ENCODE data around the gene LUC7L. TPM values are rescaled to one million over a fixed set of nuclear protein-coding genes. Genes with fewer than 3 reads are reported as not detected.
"Not testable (repeated sequence)": the region's sequence is repeated elsewhere in the genome, so short reads cannot be mapped to it uniquely, and the experiment has no call there.

LUC7L gene
- total RNA-seq, 2 experiments from 2014 or later: 60.0 to 65.3 TPM

DNA sequence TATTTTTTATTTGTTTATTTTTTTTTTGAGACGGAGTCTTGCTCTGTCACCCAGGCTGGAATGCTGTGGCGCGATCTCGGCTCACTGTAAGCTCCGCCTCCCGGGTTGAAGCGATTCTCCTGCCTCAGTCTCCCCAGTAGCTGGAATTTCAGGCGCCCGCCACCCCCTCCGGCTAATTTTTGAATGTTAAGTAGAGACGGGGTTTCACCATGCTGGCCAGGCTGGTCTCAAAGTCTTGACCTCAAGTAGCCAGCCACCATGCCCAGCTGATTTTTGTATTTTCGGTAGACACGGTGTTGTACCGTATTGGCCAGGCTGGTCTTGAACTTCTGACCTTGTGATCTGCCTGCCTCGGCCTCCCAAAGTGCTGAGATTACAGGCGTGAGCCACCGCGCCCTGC, 1.1 kb upstream of the LUC7L start:
- Mint-ChIP-seq H3K4me1 (peaks cover 39% of the 10 kb centered on the region), H3K36me3 (peaks cover 21% of the 10 kb centered on the region)
- H3K27me3 Mint-ChIP-seq; ATAC-seq; H3K9me3 Mint-ChIP-seq (ENCODE audit: low read depth); DNase-seq; H3K4me3 Mint-ChIP-seq; H3K27ac Mint-ChIP-seq: not testable (repeated sequence)
- CTCF ChIA-PET: interaction anchor here (1.3 to 2.9 kb wide), 3 partner anchors 93 to 133 kb away, joined by 3 to 12 read pairs (median 4); no protein-coding TSS in a partner anchor

DNA sequence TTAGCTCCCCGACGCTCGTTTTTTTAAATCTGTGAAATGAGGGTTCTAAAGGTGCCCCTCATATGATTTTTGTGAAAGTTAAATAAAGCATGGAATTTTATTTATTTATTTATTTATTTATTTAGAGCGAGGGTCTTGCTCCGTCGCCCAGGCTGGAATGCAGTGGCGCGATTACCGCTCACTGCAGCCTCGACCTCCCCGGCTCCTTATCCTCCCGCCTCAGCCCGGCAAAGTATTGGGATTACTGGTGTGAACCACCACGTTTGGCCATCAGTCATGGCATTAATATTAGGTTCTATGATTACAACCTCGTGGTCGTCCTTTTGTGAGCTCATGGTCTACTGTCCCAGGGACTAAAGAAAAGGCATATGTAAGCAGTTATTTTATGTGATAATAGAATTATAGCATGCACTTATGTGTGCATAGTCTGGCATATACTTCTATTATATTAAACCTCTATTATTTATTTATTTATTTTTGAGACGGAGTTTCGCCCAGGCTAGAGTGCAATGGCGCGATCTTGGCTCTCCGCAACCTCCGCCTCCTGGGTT, 557 bp upstream of the LUC7L start:
- H3K27ac Mint-ChIP-seq: peak overlapping the region; percentile 92
- peaks cover 23% of the 10 kb centered on the region for H3K36me3 Mint-ChIP-seq
- no peaks in the 10 kb centered on the region for H3K9me3 Mint-ChIP-seq (ENCODE audit: low read depth)
- H3K27me3 Mint-ChIP-seq: no peaks in the 10 kb centered on the region
- H3K4me1 Mint-ChIP-seq: peaks cover 35% of the 10 kb centered on the region
- DNase-seq: no peak
- CTCF ChIA-PET: interaction anchor here (0.7 to 2.9 kb wide), 6 partner anchors 25 to 133 kb away, joined by 3 to 12 read pairs (median 4); no protein-coding TSS in a partner anchor
- no peak for ATAC-seq
- peak overlapping the region; percentile 81 for H3K4me3 Mint-ChIP-seq

DNA sequence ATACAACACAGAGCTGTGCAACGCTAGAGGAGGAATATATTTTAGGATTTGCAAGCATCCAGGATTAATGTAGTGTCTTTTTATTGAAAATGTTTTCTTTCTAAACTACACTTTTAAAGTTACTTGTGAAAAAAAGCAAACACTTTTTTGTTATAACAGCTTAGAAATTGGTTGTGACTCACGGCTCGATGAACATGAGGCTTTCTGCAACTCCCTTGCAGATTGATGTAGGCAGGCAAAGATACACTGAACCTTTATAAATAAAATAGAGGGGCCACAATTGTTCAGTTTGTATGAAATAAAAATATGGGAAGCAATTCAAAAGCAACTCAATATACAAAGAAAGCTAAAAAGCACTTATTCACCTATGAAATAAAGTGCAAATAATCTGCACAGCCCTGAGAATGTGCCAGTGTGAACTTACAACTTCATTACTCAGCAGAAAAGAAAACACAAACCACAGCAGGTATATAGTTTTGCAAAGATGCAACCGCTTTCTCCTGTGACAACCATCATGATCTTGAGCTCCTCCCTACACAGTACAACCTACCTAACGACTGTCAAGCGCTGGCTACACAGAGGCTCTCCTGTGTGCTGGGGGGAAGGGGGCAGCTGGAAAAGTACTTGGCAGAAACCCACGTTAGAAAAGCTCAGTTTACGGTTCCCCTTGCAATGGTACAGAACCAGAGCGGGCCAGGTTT, 948 bp downstream of the LUC7L start:
- Mint-ChIP-seq H3K9me3 (ENCODE audit: low read depth) (no peaks in the 10 kb centered on the region), H3K27me3 (no peaks in the 10 kb centered on the region), H3K27ac (peak overlapping the region; percentile 92), H3K36me3 (peaks cover 24% of the 10 kb centered on the region), H3K4me1 (peaks cover 31% of the 10 kb centered on the region), H3K4me3 (peak overlapping the region; percentile 81)
- DNase-seq (peak; percentile 49), ATAC-seq (peak; percentile 25)
- CTCF ChIA-PET: interaction anchor here (1.0 to 2.9 kb wide), 7 partner anchors 18 to 173 kb away, joined by 3 to 12 read pairs (median 5); partner anchors contain the start of gene DECR2

DNA sequence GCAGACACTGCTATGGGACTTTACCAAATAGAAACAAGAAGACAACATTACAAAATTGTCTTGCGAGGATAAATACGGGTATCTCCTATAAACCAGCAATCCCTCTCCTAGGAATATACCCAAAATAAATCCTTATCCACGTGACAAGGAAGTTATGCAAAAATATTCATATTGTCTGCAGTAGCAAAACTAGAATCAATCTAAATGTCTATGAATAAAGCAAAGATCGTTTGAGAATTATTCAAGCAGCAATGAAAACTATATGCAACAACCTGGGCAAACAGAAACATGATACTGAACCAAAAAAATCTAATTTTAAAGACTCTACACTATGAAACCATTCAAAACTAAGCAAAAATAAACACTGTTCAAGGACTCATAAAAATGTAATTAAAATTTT, 9.2 kb downstream of the LUC7L start:
- Mint-ChIP-seq H3K9me3 (ENCODE audit: low read depth) (no peaks in the 10 kb centered on the region), H3K27ac (no peak overlapping the region), H3K27me3 (no peaks in the 10 kb centered on the region), H3K4me3 (no peak overlapping the region), H3K36me3 (peaks cover 27% of the 10 kb centered on the region), H3K4me1 (peaks cover 4% of the 10 kb centered on the region)
- no peak for DNase-seq
- no peak for ATAC-seq
- CTCF ChIA-PET: no interaction called here

DNA sequence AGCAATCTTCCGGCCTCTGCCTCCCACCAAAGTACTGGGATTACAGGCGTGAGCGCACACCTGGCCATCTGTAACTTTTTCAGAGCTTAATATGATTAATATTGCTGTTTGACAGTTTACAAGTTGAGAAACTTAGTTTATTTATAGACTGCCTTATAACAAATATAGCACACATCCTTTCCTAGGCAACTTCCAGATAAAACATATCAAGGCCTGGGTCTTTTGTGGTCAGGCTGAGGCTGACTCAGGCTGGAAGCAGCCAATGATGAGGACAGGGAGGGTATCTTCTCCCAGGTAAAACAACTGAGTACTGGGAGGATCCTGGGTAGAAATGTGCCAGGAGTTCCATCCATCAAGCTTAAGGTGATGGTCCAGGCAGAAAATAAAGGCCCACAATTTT, 16.2 kb downstream of the LUC7L start:
- CTCF ChIA-PET: no interaction called here
- Mint-ChIP-seq H3K9me3 (ENCODE audit: low read depth) (no peaks in the 10 kb centered on the region), H3K4me1 (no peaks in the 10 kb centered on the region), H3K27ac (no peak overlapping the region), H3K4me3 (no peak overlapping the region), H3K27me3 (no peaks in the 10 kb centered on the region), H3K36me3 (peaks cover 11% of the 10 kb centered on the region)
- ATAC-seq (no peak), DNase-seq (no peak)

DNA sequence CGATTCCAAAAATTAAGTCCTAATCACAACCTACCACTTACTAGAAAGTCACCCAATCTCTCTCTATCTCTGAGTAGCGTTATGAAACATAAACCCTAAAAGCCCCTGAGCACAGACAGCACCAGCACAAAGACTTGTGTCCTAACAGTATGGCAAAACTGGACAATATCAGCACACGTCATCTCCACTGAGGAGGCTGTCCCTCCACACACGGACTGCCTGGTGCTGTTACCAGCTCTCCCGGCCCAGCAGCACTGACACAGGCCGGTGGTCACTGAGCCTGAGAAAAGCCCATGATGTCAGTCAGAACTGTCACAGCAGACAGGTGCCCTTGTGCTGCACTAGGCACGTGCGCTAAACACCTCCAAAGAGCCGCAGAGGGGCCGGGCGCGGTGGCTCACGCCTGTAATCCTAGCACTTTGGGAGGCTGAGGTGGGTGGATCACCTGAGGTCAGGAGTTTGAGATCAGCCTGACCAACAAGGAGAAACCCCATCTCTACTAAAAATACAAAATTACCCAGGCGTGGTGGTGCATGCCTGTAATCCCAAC, 17.5 kb downstream of the LUC7L start:
- ATAC-seq, H3K4me3 Mint-ChIP-seq: not testable (repeated sequence)
- peaks cover 14% of the 10 kb centered on the region for H3K36me3 Mint-ChIP-seq

DNA sequence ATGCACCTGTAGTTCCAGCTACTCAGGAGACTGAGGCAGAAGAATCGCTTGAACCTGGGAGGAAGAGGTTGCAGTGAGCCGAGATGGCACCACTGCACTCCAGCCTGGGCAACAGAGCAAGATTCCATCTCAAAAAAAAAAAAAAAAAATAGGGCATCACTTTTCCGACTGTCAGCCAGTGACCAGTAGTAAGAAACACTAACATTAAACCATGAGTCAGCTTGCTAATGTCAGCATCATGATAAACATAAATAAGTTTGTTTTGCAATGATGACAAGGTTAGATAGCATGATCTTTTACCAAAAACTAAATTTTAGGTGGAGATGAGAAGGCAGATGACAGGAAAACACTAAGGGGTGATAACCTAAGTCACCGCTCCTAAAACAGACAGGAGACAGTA, 19.9 kb downstream of the LUC7L start:
- H3K4me1 Mint-ChIP-seq; H3K9me3 Mint-ChIP-seq (ENCODE audit: low read depth); H3K4me3 Mint-ChIP-seq; DNase-seq; ATAC-seq; H3K27me3 Mint-ChIP-seq; H3K27ac Mint-ChIP-seq: not testable (repeated sequence)
- H3K36me3 Mint-ChIP-seq: peaks cover 23% of the 10 kb centered on the region
- CTCF ChIA-PET: interaction anchor here (2.0 kb wide), 1 partner anchor 144 kb away, joined by 6 read pairs; no protein-coding TSS in a partner anchor

More for the DNA sequence above, 17.5 kb downstream of the LUC7L start:
- DNase-seq; CTCF ChIA-PET; H3K27me3 Mint-ChIP-seq; H3K9me3 Mint-ChIP-seq (ENCODE audit: low read depth); H3K4me1 Mint-ChIP-seq; H3K27ac Mint-ChIP-seq: not testable (repeated sequence)

DNA sequence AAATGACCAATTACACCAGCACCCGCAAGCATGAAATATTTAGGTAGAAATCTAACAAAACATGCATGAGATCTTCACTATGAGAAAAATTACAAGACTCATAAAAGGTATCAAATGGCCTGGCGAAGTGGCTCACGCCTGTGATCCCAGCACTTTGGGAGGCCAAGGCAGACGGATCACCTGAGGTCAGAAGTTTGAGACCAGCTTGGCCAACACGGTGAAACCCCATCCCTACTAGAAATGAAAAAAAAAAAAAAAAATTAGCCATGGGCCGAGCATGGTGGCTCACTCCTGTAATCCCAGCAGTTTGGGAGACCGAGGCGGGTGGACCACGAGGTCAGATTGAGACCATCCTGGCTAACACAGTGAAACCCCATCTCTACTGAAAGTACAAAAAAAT, 25.2 kb downstream of the LUC7L start:
- CTCF ChIA-PET: interaction anchor here (1.3 kb wide), 1 partner anchor 12 kb away, joined by 4 read pairs; no protein-coding TSS in a partner anchor
- DNase-seq; ATAC-seq; H3K4me1 Mint-ChIP-seq; H3K27ac Mint-ChIP-seq; H3K9me3 Mint-ChIP-seq (ENCODE audit: low read depth); H3K4me3 Mint-ChIP-seq; H3K27me3 Mint-ChIP-seq: not testable (repeated sequence)
- peaks cover 39% of the 10 kb centered on the region for H3K36me3 Mint-ChIP-seq

DNA sequence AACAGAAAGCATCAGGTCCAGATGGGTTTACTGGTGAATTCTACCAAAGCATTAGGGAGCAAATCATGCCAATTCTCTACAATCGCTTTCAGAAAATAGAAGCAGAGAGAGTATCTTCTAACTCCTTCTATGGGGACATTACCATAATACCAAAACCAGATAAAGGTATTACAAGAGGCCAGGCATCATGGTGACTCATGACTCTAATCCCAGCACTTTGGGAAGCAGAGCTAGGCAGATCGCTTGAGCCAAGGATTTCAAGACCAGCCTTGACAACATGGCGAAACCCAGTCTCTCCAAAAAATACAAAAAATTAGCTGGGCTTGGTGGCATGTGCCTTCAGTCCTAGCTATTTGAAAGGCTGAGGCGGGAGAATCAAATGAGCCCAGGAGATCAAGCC, 26.0 kb downstream of the LUC7L start:
- H3K9me3 Mint-ChIP-seq (ENCODE audit: low read depth): no peaks in the 10 kb centered on the region
- H3K4me3 Mint-ChIP-seq: no peak overlapping the region
- no peak overlapping the region for H3K27ac Mint-ChIP-seq
- CTCF ChIA-PET: no interaction called here
- H3K27me3 Mint-ChIP-seq: no peaks in the 10 kb centered on the region
- peaks cover 41% of the 10 kb centered on the region for H3K36me3 Mint-ChIP-seq
- no peak for DNase-seq
- peaks cover 8% of the 10 kb centered on the region for H3K4me1 Mint-ChIP-seq
- no peak for ATAC-seq

DNA sequence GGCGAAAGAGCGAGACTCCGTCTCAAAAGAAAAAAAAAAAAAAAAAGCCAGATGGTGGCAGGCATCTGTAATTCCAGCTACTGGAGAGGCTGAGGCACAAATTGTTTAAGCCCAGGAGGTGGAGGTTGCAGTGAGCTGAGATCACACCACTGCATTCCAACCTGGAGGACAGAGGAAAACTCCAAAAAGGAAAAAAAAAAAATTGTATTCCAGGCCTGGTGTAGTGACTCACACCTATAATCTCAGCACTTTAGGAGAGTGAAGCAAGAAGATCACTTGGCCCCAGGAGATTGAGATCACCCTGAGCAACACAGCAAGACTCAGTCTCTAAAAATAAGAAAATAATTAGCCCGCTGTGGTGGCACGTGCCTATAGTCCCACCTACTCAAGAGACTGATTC, 28.9 kb downstream of the LUC7L start:
- no peak overlapping the region for H3K4me3 Mint-ChIP-seq
- no peak for ATAC-seq
- no peak for DNase-seq
- H3K27ac Mint-ChIP-seq: no peak overlapping the region
- H3K9me3 Mint-ChIP-seq (ENCODE audit: low read depth): no peaks in the 10 kb centered on the region
- H3K4me1 Mint-ChIP-seq: no peaks in the 10 kb centered on the region
- CTCF ChIA-PET: no interaction called here
- peaks cover 34% of the 10 kb centered on the region for H3K36me3 Mint-ChIP-seq
- H3K27me3 Mint-ChIP-seq: no peaks in the 10 kb centered on the region

DNA sequence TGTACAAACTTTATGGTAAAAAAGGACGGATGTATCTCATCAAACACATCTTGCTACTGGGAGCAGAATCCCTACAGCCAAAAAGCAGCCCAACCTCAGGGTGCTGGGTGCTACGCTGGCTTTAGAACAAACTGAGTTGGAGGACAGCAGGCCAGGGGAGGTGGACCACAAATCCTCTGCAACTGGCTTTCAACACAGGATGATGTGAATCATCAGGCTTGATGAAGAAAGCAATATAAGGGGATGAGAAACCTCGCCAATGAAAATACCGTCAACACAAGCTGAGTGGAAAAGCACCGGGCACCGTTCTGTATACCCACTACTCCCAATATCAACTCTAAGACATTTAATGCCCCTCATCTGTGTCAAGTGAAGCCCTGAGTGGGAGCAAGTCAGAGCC, 34.7 kb downstream of the LUC7L start:
- ATAC-seq: no peak
- H3K27me3 Mint-ChIP-seq: no peaks in the 10 kb centered on the region
- H3K4me1 Mint-ChIP-seq: no peaks in the 10 kb centered on the region
- no peak for DNase-seq
- CTCF ChIA-PET: no interaction called here
- H3K9me3 Mint-ChIP-seq (ENCODE audit: low read depth): no peaks in the 10 kb centered on the region
- H3K36me3 Mint-ChIP-seq: peaks cover 32% of the 10 kb centered on the region
- no peak overlapping the region for H3K27ac Mint-ChIP-seq
- H3K4me3 Mint-ChIP-seq: no peak overlapping the region

DNA sequence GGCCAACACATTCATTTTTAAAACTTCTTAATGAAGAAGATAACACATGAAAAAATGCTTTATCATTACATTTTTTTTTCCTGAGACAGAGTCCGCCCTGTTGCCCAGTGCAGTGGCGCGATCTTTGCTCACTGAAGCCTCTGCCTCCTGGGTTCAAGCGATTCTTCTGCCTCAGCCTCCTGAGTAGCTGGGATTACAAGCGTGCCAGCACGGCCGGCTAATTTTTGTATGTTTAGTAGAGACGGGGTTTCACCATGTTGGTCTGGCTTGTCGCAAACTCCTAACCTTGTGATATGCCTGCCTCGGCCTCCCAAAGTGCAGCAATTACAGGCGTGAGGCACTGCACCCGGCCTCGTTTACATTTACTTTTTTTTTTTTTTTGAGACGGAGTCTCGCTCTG, 35.8 kb downstream of the LUC7L start:
- Mint-ChIP-seq H3K27me3 (no peaks in the 10 kb centered on the region), H3K36me3 (peaks cover 37% of the 10 kb centered on the region), H3K4me3 (no peak overlapping the region), H3K9me3 (ENCODE audit: low read depth) (no peaks in the 10 kb centered on the region), H3K27ac (no peak overlapping the region), H3K4me1 (peaks cover 3% of the 10 kb centered on the region)
- ATAC-seq (no peak), DNase-seq (no peak)
- CTCF ChIA-PET: interaction anchor here (0.7 to 2.5 kb wide), 4 partner anchors 12 to 169 kb away, joined by 3 to 8 read pairs (median 6); no protein-coding TSS in a partner anchor

DNA sequence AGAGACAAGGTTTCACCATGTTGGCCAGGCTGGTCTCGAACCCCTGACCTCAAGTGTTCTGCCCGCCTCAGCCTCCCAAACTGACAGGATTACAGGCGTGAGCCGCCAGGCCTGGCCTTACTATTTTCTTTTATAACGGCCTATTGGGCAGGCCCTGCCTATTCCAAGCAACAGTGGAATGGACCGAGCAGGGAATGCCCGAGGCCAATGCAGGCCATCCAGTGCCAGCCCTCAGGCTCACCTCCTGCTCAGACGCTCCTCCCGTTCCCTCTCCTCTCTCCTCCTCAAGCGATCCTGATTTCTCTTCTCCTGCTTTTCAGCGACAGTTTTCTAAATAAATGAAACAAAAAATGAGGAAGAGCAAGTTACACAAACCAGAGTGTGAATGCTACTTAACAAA, 36.6 kb downstream of the LUC7L start:
- Mint-ChIP-seq H3K27me3 (no peaks in the 10 kb centered on the region), H3K27ac (no peak overlapping the region), H3K4me3 (no peak overlapping the region), H3K4me1 (peaks cover 3% of the 10 kb centered on the region), H3K9me3 (ENCODE audit: low read depth) (no peaks in the 10 kb centered on the region), H3K36me3 (peaks cover 32% of the 10 kb centered on the region)
- ATAC-seq (no peak), DNase-seq (no peak)
- CTCF ChIA-PET: interaction anchor here (0.6 to 2.5 kb wide), 5 partner anchors 11 to 170 kb away, joined by 4 to 8 read pairs (median 6); no protein-coding TSS in a partner anchor

DNA sequence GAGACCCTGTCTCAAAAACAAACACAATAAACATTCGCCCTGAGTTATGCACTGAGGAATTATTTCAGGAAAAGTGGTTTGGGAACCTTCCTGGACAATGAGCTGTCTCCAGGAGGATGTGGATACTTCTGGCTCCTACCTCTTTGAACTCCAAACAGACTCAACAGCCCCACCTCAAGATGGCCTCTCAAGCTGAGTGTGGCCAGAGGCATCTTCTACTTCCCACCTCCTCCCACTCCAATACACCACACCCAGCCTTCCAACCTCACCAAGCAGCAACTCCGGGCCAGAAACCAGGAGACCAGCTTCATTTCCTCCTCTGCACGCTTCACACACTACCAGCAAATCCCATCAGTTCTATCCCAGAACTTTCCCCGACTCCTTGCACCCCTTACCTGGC, 37.4 kb downstream of the LUC7L start:
- H3K4me1 Mint-ChIP-seq: peaks cover 3% of the 10 kb centered on the region
- ATAC-seq: no peak
- no peak overlapping the region for H3K4me3 Mint-ChIP-seq
- H3K36me3 Mint-ChIP-seq: peaks cover 34% of the 10 kb centered on the region
- H3K9me3 Mint-ChIP-seq (ENCODE audit: low read depth): no peaks in the 10 kb centered on the region
- H3K27me3 Mint-ChIP-seq: no peaks in the 10 kb centered on the region
- DNase-seq: no peak
- CTCF ChIA-PET: interaction anchor here (0.6 to 2.5 kb wide), 5 partner anchors 10 to 171 kb away, joined by 4 to 8 read pairs (median 6); no protein-coding TSS in a partner anchor
- H3K27ac Mint-ChIP-seq: no peak overlapping the region

Measured in activated CD8-positive, alpha-beta memory T cell treated with anti-CD3 and anti-CD28 coated beads, Interleukin-2, amount 10 ng/mL, durations not matched to agents 7 days and 5 days (primary cell).